PFSK-1 (cell line): Measurements from ENCODE around the gene MAPRE2.

Source experiments
- POLR2AphosphoS5 ChIP-seq: IDR thresholded peaks from 2 replicates; pipeline ENCODE4 v1.6.1; 2012; ENCODE audit warnings: low read depth, mild to moderate bottlenecking, control low read depth, low read length, moderate library complexity
- REST ChIP-seq, 2 experiments: IDR thresholded peaks; 2 replicates each; pipeline versions ENCODE4 v1.6.1 to v1.8.0; 2011 to 2012; ENCODE audit warnings: low read depth in 2 of 2, low read length in 2 of 2, control low read depth in 1 of 2, inconsistent platforms in 1 of 2, mild to moderate bottlenecking in 1 of 2, moderate library complexity in 1 of 2; ENCODE audit not compliant: insufficient read depth in 1 of 2
- TAF1 ChIP-seq: IDR thresholded peaks from 2 replicates; pipeline ENCODE4 v1.6.1; 2012; ENCODE audit warnings: low read length, control low read depth, borderline replicate concordance; ENCODE audit not compliant: insufficient read depth

DNA sequence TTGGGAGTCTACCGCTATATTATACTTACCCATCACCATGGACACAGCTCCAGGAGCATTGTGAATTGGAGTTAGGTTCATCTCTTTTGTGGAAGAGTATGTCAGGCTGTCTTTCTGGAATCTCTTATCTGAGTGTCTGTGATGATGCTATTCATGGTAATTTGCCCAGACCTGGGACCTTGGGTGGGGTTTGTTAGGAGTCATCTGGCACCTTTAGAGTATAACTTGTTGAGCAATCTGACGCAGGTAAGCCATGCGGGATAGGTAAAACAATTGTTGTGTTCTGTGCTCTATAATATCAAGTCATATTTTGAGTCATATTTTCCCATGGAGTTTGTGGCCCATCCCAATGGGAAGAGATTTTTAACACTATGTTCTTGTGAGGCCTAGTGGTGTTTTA lies 49.7 kb upstream of the MAPRE2 start:
- TF ChIP-seq POLR2AphosphoS5 (no peak), TAF1 (no peak), REST (IDR thresholded peaks at IDR 0.05; ENCODE audit: insufficient read depth in 1 of 2, low read depth in 2 of 2, low read length in 2 of 2) (no peak)
